GM10266 (cell line): ENCODE data around the gene RELN.

ENCODE experiments used
- DNase-seq: peaks from one replicate; pipeline ENCODE4 v3.0.0; 2012; ENCODE audit errors: extremely low spot score
- TF ChIP-seq, protein P1 (sequence below): IDR thresholded peaks from 2 replicates; pipeline ENCODE4 v1.5.1; 2012; ENCODE audit warnings: mild to moderate bottlenecking, low read depth; ENCODE audit not compliant: control insufficient read depth, insufficient read depth; ENCODE audit errors: missing control alignments

The RELN gene

DNA sequence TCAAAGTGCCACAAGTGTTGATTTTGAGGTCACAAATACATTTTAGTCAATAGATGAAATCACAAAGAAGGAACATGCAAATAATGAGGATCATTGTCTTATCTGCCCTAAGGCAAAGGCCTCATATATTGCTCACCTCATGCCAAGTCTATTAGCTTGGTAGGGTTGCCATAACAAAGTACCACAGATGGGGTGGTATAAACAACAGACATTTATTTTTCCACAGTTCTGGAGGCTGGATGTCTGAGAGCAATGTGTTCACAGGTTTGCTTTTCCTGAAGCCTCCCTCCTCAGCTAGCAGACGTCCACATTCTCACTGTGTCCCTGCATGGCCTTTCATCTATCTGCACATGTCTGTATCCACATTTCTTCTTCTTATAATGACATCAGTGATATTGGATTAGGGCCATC lies 59.6 kb downstream of the RELN start:
- TF ChIP-seq, protein P1, sequence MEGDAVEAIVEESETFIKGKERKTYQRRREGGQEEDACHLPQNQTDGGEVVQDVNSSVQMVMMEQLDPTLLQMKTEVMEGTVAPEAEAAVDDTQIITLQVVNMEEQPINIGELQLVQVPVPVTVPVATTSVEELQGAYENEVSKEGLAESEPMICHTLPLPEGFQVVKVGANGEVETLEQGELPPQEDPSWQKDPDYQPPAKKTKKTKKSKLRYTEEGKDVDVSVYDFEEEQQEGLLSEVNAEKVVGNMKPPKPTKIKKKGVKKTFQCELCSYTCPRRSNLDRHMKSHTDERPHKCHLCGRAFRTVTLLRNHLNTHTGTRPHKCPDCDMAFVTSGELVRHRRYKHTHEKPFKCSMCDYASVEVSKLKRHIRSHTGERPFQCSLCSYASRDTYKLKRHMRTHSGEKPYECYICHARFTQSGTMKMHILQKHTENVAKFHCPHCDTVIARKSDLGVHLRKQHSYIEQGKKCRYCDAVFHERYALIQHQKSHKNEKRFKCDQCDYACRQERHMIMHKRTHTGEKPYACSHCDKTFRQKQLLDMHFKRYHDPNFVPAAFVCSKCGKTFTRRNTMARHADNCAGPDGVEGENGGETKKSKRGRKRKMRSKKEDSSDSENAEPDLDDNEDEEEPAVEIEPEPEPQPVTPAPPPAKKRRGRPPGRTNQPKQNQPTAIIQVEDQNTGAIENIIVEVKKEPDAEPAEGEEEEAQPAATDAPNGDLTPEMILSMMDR = no peak
- DNase-seq = no peak

DNA sequence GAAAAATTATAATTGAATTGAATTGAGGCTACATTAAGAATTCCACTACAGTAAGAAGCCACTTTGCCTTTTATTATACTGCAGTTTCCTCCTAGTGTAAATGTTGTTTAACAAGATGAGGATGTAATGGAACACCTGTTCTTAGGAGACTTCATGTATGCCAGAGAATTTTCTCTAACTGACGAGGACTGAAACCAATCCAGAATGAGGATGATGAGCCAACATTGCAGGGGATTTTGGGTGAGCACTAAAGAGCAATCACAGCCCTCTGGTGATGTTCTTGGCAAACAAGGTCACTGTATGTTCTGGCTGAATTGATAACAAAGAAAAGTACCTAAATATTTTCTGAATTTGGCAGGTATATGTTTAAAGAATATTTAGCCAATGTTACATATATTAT lies 60.9 kb downstream of the RELN start:
- DNase-seq = no peak
- TF ChIP-seq, protein P1 = no peak

DNA sequence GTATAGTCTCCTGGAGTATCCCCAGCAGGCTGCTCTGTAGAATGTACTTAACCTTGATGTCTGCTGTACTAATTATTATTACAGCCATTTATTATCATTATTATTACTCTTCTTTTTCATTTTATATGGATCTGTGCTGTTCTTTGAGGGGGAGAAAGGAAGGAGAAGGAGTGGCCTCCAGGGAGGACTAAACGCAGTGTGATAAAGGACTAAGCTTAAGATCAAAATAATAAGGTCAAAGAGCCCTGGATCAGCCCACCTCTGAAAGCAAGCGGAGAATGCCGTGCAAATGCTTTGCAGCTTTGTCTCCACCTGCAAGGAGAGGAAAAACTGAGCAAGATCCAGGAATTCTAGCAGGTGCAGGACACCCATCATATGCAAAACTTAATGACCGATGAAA lies 65.3 kb downstream of the RELN start:
- no peak for DNase-seq
- TF ChIP-seq, protein P1 = no peak

DNA sequence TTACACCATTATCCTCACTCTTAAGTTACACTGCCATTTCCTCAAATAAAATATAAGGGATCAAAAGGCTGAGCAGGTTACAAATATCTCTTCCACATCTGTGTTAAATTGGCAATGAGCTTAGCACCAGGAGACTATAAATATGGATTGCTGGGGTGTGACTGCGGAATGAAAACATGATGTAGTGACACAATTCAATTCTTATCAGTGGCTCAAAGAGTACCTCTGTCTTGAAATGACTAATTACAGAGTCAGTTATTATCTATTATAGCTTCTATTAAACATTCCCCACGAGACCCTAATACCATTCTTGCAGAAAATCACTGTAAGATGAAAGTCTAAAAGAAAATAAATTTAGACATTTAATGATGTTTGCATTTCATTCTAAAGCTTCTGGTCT lies 67.1 kb downstream of the RELN start:
- TF ChIP-seq, protein P1 = no peak
- no peak for DNase-seq

DNA sequence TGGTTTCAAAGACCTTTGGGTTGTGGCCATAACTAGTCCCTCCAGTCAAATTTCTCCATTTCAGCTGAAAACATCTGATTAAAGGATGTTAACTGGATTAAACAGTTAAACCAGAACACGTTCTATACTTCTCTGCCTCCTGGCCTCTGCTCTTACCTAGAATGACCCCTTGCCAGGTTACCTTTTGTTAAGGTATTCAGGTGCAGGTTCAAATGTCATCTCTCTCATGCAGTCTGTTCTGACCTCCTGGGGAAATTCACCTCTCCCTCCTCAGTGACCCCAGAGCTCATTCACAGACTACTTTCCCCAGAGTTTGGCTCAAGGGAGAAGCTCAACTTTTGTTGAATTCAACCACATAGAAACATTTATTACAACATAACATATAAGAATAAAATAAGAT lies 67.8 kb downstream of the RELN start:
- TF ChIP-seq, protein P1 = no peak
- DNase-seq = no peak

DNA sequence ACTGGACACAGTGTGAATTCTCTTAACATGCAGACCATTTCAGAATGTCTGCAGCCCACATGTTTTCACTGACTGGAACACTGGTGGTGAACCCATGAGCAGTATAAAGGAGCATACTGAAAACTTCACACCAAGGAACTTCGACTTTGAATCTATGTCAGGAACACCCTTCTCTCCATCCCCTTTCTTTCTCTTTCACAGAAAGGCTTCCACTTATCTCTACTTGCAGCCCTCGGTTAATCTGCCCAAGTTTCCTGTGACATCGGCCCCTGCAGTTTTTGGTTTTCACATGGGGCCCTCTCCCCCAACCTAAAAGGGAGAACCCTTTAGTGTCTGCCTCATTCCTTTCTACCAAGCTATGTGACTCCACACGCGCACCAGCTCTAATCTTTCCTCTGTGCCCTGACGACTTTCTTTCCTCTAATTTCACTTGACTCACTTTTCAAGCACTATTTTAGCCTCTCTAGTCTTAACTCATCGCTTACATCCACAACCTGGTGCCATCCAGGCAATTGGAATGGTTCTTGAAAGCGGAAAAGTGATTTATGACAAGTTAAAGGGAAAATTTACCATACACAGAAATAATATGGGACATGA lies 70.1 kb downstream of the RELN start:
- no peak for DNase-seq

DNA sequence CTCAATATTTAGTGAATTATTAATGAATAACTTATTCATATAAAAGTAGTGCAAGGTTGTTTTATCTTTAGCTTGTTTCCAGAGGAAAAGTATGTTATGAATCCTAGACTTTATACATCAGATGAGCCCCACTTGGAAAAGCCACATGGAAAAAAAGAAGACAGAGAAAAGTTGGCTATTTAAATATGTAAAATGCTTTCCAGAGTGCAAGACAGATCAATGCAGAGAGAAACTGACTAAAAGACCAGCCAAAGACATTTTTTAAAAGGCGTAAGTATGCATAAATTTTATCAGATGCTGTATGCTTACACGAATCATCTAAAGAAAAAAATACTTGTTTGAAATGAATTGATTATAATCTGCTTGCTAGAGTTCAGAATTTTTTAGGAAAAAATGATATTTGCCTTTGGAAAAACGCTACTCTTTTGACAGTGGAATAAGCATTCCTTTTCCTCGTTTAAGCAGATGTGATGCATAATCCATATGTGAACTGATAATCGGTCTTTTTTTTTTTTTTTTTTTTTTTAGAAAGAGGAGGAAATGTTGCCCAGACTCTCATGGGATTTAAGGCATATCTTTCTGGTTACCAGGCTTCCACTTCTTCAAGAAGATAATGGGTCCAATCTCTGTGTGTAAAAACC lies 70.7 kb downstream of the RELN start:
- DNase-seq = no peak
- TF ChIP-seq, protein P1 = no peak

More for the DNA sequence above, 70.1 kb downstream of the RELN start:
- TF ChIP-seq, protein P1 = no peak
